H1 (cell line): ENCODE results near the gene RSAD2.

Experiments
- ATF2 ChIP-seq: IDR thresholded peaks from 2 replicates; pipeline ENCODE4 v1.6.1; 2012; ENCODE audit warnings: low read length, inconsistent platforms
- BCL11A ChIP-seq, 2 experiments: IDR thresholded peaks; one replicate each; pipeline ENCODE4 v1.6.1; 2011; ENCODE audit warnings: low read depth in 2 of 2, low read length in 2 of 2, mild to moderate bottlenecking in 2 of 2
- BRCA1 ChIP-seq: IDR thresholded peaks from 2 replicates; pipeline ENCODE4 v1.6.1; 2012; ENCODE audit warnings: low read depth, low read length, improper control_type of control experiment
- E2F6 ChIP-seq: IDR thresholded peaks from 2 replicates; pipeline ENCODE4 v1.6.1; 2012; ENCODE audit warnings: inconsistent platforms
- EGR1 ChIP-seq: IDR thresholded peaks from 2 replicates; pipeline ENCODE4 v1.6.1; 2011; ENCODE audit warnings: low read depth, low read length, borderline replicate concordance
- HDAC2 ChIP-seq, 2 experiments: fragments of 300-600 bp in 1 of 2; sonication (generic) in 1 of 2; IDR thresholded peaks; 2 replicates each; pipeline ENCODE4 v1.6.1; 2011 to 2012; ENCODE audit warnings: low read depth in 2 of 2, low read length in 2 of 2, mild to moderate bottlenecking in 2 of 2, moderate library complexity in 2 of 2, borderline replicate concordance in 1 of 2, inconsistent platforms in 1 of 2
- POLR2AphosphoS5 ChIP-seq: IDR thresholded peaks from 2 replicates; pipeline ENCODE4 v1.6.1; 2011; ENCODE audit warnings: low read depth, low read length
- SIN3A ChIP-seq, 2 experiments: IDR thresholded peaks in 1 of 2; conservative IDR thresholded peaks in 1 of 2; 2 replicates each; pipeline ENCODE4 v1.6.1; 2011 to 2012; ENCODE audit warnings: low read length in 2 of 2, improper control_type of control experiment in 1 of 2, low read depth in 1 of 2, mild to moderate bottlenecking in 1 of 2
- TAF7 ChIP-seq: optimal IDR thresholded peaks from 2 replicates; pipeline ENCODE3; 2011; ENCODE audit warnings: low read depth, mild to moderate bottlenecking, inconsistent platforms, low read length, moderate library complexity, borderline replicate concordance
- ZNF274 ChIP-seq: IDR thresholded peaks from 2 replicates; pipeline ENCODE4 v1.7.0; 2012; ENCODE audit warnings: low read length, borderline replicate concordance; ENCODE audit errors: extremely low read depth

DNA sequence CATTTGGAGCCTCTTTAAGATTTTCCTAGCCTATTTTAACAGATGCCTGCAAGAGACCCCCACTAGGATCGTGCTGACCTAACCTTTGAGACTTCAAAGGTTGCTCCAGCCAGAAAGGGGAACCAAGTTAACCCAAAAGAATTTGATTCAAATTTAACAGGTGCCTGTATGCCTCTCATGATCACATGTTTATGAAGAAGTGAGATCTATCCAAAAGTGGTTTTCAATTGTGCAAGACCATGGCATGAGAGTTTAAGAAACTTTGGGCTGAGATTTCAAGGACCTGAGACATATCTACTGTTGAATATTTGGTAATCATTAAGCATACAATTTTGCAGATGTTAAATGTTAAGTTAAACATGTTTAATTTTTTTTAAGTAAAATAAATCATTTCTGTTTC, 1.3 kb upstream of the RSAD2 start:
- TF ChIP-seq BRCA1, result no peak
- no peak for TF ChIP-seq HDAC2 (IDR thresholded peaks at IDR 0.05; ENCODE audit: borderline replicate concordance in 1 of 2, low read depth in 2 of 2, low read length in 2 of 2)
- TF ChIP-seq E2F6, result no peak
- no peak for TF ChIP-seq ATF2
- no peak for TF ChIP-seq SIN3A (conservative IDR thresholded peaks at IDR 0.05 in 1 of 2, IDR thresholded peaks at IDR 0.05 in 1 of 2; ENCODE audit: low read depth in 1 of 2, low read length in 2 of 2)
- no peak for TF ChIP-seq POLR2AphosphoS5
- TF ChIP-seq ZNF274, result no peak
- TF ChIP-seq TAF7, result no peak
- no peak for TF ChIP-seq EGR1
- no peak for TF ChIP-seq BCL11A (IDR thresholded peaks at IDR 0.05; ENCODE audit: low read depth in 2 of 2, low read length in 2 of 2)
